ENCODE data around the gene HIP1R. TPM values are rescaled to one million over a fixed set of nuclear protein-coding genes. Genes with fewer than 3 reads are reported as not detected.

The HIP1R gene
- total RNA-seq, 1 experiment from 2014 or later = 64.1 TPM

- DNase-seq (ENCODE audit: extremely low read depth, low read depth) = no peak
Measured at GRCh38 chr12:122846622-122847515, 11.6 kb downstream of the HIP1R start.

GRCh38 chr12:122847516-122847836, 12.2 kb downstream of the HIP1R start:
- DNase-seq (ENCODE audit: extremely low read depth, low read depth) = no peak

- no peak for DNase-seq (ENCODE audit: extremely low read depth, low read depth)
Measured at GRCh38 chr12:122847921-122848421, 12.7 kb downstream of the HIP1R start.

GRCh38 chr12:122848471-122849351, 13.5 kb downstream of the HIP1R start:
- no peak for DNase-seq (ENCODE audit: extremely low read depth, low read depth)

- DNase-seq (ENCODE audit: extremely low read depth, low read depth) = no peak
Measured at GRCh38 chr12:122849352-122850047, 14.2 kb downstream of the HIP1R start.

GRCh38 chr12:122850048-122850445, 14.8 kb downstream of the HIP1R start:
- DNase-seq (ENCODE audit: extremely low read depth, low read depth) = no peak

- no peak for DNase-seq (ENCODE audit: extremely low read depth, low read depth)
Measured at GRCh38 chr12:122850695-122851350, 15.6 kb downstream of the HIP1R start.

GRCh38 chr12:122851820-122852219, 16.6 kb downstream of the HIP1R start:
- no peak for DNase-seq (ENCODE audit: extremely low read depth, low read depth)

- no peak for DNase-seq (ENCODE audit: extremely low read depth, low read depth)
Measured at GRCh38 chr12:122852336-122853275, 17.3 kb downstream of the HIP1R start.

- no peak for DNase-seq (ENCODE audit: extremely low read depth, low read depth)
Measured at GRCh38 chr12:122853582-122854245, 18.5 kb downstream of the HIP1R start.

- DNase-seq (ENCODE audit: extremely low read depth, low read depth) = no peak
Measured at GRCh38 chr12:122854554-122854953, 19.3 kb downstream of the HIP1R start.

- DNase-seq (ENCODE audit: extremely low read depth, low read depth) = no peak
Measured at GRCh38 chr12:122855071-122855829, 20.0 kb downstream of the HIP1R start.

GRCh38 chr12:122855928-122856831, 20.9 kb downstream of the HIP1R start:
- DNase-seq (ENCODE audit: extremely low read depth, low read depth) = no peak

GRCh38 chr12:122856999-122857671, 21.9 kb downstream of the HIP1R start:
- DNase-seq (ENCODE audit: extremely low read depth, low read depth) = no peak

GRCh38 chr12:122858171-122858570, 22.9 kb downstream of the HIP1R start:
- DNase-seq (ENCODE audit: extremely low read depth, low read depth) = no peak

GRCh38 chr12:122858591-122859302, 23.5 kb downstream of the HIP1R start:
- no peak for DNase-seq (ENCODE audit: extremely low read depth, low read depth)
